COLO668 (cell line): ENCODE data around the gene GALNT7.

Experiments used
- DNase-seq: peaks from one replicate; lab custom pipeline; 2025; ENCODE audit not compliant: unreplicated experiment; lab: John Stamatoyannopoulos, UW

Gene GALNT7

DNA sequence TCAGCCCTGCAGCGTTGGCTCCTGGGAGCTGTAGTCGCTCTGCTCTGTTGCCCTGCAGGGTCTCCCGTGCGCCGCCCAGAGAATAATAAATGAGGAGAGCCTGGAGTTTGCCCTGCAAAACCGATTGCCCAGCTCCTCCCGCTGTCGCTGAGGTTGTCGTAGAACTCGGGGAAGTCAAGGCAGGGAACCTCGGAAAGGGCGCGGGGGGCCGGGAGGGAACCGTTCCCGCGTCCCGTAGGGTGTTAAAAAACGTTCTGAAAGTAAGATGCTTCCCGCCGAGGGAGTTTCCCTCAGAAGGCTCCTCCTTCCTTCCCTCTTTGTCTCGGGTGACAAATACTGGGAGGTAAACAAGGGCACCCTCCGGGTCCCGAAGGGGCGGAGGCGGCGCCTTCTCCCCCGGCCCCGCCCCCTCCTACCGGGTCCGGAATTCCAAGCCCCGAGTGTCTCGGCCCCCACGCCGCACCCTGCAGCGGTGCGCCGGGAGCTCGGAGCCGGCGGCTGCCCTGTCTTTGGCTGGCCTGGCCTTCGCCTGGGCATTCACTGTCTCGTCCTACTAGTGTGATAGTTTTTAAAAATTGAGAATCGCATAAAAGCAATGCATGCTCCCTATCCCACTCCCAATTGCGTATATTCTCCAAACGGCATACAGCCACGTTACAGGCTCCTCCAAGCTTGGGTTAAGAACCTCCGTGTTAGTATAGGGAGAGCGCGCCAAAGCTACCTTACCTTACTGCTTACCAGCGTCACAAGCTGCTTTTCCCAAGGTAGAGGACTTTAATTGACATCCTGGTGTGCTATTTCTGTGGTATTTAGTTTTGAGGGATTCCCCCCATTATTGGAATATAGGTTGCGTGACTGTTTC is 166.5 kb downstream of the GALNT7 start:
- DNase-seq = peak; percentile 93

DNA sequence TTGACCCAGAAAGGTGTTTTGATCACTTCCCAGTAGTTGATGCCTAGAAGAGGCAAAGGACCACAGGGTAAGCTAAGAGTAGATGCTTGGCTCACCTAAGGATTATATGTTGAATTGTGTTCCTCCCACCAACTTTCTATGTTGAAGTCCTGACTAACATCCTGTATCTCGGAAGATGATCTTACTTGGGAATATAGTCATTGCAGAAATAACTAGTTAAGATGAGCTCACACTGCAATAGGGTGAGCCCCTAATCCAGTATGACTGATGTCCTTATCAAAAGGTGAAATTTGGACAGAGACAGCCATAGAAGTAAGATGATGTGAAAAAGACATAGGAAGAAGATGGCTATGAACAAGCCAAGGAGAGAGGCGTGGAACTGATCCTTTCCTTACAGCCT is 168.9 kb downstream of the GALNT7 start:
- DNase-seq = no peak

- DNase-seq = no peak
Measured at GRCh38 chr4:173343832-173344397, 175.3 kb downstream of the GALNT7 start.

GRCh38 chr4:173345648-173346047 is 177.0 kb downstream of the GALNT7 start:
- no peak for DNase-seq

GRCh38 chr4:173346074-173346473 is 177.5 kb downstream of the GALNT7 start:
- no peak for DNase-seq

GRCh38 chr4:173347467-173347866 is 178.9 kb downstream of the GALNT7 start:
- DNase-seq = no peak

DNA sequence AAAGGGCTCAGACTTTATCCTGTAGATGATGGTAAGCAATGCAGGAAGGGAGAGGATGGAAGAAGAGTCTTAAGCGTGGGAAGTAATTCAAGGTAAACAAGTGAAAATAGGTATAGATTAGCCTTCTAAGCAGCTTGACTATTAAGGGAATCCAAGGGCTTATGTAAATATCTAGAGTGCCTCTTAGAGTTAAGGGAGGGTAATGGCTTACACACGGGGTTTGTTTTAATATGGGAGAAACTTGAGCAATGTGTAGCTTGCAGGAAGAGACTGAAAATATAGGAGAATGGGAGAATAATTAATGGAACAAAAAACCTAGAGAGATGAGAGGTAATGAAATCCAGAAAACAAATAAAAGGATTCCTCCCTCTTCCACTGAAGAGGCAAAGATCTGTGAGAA is 189.3 kb downstream of the GALNT7 start:
- no peak for DNase-seq

GRCh38 chr4:173360587-173361221 is 192.1 kb downstream of the GALNT7 start:
- DNase-seq = no peak

DNA sequence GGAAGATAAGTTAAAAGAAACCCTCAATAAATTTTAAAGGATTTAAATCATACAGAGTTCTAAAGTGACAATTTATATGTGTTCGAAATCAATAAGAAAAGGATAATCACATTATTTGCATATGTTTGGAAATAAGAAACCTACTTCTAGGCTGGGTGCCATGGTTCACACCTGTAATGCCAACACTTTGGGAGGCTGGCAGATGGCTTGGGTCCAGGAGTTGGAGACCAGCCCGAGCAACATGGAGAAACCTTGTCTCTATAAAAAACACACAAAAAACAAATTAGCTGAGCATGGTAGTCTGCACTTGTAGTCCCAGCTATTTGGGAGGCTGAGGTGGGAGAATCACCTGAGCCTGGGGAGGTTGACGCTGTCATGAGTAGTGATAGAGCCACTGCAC is 194.1 kb downstream of the GALNT7 start:
- DNase-seq = no peak

DNA sequence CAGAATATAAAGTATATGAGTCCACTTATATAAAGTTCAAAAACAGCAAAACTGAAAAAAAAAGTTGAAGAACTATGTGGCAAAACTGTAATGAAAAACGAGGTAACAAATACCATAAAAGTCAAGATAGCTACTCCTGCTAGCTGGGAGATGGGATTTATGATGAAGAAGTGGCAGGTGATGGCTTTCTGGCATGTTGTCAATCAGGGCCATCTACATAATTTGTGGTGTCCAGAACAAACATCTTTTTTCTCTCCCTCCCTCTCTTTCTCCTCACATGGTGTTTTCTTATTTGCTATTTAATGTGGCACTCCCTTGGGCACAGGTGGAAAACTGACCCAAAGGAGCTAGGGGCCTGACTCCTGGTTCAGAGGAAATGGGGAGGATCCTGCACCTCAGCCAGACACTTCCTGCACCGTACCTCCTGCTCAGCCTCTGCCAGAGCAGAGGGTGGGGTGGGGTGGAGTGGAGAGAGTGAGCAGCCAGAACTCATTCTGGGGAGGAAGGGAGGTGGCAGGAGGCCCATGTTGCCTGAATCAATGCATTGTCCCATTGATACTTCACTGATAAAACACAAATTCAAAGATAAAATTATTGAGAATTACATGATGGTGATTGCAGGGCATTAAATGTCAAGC is 196.9 kb downstream of the GALNT7 start:
- DNase-seq = no peak

DNA sequence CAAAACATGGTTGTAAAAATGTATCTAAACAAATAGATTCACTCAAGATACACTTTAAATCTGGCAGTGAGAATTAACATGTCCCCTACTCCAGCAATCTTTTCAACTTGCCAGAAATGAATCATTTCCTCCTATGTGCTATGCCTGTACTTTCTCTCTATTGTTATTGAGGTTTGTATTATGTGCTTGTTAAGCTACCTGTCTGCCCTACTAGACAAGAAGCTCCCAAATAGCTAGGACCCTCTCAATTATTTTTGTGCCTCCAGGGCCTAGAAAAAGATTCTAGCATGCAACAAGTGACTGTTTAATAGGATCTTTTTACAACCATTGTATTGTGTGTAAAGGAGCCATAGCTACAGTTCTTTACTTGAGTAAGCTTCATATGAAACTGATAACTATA is 198.7 kb downstream of the GALNT7 start:
- no peak for DNase-seq

GRCh38 chr4:173367946-173368345 is 199.3 kb downstream of the GALNT7 start:
- no peak for DNase-seq

- no peak for DNase-seq
Measured at GRCh38 chr4:173370130-173370476, 201.5 kb downstream of the GALNT7 start.

DNA sequence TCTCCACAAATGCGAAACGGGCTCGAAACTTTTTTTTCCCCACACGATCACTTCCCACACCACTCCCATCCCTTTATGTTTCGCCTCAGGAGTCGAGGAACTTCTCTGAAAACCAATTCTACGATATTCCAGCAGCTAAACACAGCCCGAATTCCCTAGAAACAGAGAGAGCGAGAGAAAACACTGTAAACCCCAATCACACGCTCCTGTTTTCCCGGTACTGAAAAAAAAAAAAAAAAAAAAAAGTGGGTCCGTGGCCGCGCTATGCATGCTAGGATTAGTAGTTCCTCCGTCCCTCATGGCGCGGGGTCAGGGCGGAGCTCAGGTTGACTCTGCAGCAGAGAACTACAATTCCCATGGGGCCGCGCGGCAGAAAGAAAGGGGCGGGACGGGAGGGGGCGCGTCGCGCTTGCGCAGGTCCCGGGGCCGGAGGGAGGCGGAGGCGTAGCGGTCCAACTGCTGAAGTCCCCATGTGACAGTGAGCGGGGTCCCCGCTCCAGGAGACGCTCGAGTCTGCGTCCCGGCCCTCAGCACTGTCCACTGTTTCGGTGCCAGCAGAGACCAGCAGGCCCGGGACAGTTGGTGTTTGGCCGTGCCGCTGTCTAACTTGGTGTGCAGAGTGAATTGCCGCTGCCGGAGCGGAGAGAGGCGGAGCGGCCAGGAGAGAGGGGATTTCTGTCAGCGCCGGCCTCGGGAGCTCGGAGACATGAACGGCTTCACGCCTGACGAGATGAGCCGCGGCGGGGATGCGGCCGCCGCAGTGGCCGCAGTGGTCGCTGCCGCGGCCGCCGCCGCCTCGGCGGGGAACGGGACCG is 202.1 kb downstream of the GALNT7 start, which contains the start of gene SAP30:
SAP30 (plus strand) TSS at position 478 of the 815 bp plus-strand sequence; CDS start at position 707, 229 bp downstream.
- DNase-seq = peak; percentile 98

- peak; percentile 67 for DNase-seq
Measured at GRCh38 chr4:173371292-173372192, 202.9 kb downstream of the GALNT7 start.
